ENCODE measurements around the gene CDK18. TPM values are rescaled to one million over a fixed set of nuclear protein-coding genes. Genes with fewer than 3 reads are reported as not detected.

The CDK18 gene
- total and polyA plus RNA-seq, 8 donors: 3.7 to 174 (median 41.3) TPM

DNA sequence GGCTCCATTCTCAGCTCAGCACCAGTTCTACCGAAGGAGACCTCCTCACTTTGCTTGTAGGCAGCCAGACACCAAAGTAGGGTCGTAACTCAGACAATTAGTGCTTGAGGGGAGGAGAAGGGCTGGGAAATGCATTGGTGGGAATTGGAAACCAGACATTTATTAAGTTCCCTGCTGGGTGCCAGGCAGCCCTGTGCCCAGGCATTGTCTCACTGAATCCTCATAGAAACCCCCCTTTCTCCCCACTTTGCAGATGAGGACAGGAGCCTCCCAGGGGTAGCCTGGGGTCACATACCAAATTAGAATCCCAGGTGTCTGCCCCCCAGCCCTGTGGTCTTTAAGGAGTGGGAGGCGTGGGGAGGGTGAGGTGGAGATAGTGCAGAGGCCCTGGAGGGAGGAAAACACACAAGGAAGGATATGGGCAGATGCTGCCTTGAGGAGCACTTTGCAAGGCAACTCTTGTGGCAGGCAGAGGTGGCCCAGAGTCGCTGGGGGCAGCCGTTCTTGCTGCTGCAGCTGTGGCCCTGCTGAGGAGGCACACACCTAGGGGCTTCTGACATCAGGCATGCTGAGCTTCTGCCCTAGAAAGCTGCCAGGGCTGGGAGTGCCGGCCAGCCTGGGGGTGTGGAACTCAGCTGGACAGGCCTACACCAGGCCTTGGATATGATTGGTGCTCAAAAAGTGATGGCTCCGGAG, 29.4 kb downstream of the CDK18 start:
- Histone ChIP-seq H3K9me3 (no peaks in the 10 kb centered on the region), H3K4me1 (peaks cover 11 to 25% (median 15%) of the 10 kb centered on the region in 4 donors), H3K27ac (no peak overlapping the region), H3K36me3 (peaks cover 0 to 28% (median 23%) of the 10 kb centered on the region in 4 donors), H3K27me3 (peaks cover 0 to 1% (median 0%) of the 10 kb centered on the region in 3 donors), H3K4me3 (no peak overlapping the region)
- WGBS, 5 donors: 79 to 91% (median 82%) methylated on average over 5 to 7 of the region's 7 CpGs
- intact Hi-C loops (cut with DNase I; ENCODE audit: low total_unique reads): loop anchor here (10.0 kb wide), 1 partner anchor 51 kb away; no protein-coding TSS in a partner anchor
- no peak for TF ChIP-seq POLR2AphosphoS5 (IDR thresholded peaks at IDR 0.05)
- no peak for TF ChIP-seq POLR2A (IDR thresholded peaks at IDR 0.05)
- TF ChIP-seq EP300 (IDR thresholded peaks at IDR 0.05): no peak
- TF ChIP-seq, protein P1, sequence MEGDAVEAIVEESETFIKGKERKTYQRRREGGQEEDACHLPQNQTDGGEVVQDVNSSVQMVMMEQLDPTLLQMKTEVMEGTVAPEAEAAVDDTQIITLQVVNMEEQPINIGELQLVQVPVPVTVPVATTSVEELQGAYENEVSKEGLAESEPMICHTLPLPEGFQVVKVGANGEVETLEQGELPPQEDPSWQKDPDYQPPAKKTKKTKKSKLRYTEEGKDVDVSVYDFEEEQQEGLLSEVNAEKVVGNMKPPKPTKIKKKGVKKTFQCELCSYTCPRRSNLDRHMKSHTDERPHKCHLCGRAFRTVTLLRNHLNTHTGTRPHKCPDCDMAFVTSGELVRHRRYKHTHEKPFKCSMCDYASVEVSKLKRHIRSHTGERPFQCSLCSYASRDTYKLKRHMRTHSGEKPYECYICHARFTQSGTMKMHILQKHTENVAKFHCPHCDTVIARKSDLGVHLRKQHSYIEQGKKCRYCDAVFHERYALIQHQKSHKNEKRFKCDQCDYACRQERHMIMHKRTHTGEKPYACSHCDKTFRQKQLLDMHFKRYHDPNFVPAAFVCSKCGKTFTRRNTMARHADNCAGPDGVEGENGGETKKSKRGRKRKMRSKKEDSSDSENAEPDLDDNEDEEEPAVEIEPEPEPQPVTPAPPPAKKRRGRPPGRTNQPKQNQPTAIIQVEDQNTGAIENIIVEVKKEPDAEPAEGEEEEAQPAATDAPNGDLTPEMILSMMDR (IDR thresholded peaks at IDR 0.05): no peak
- DNase-seq: no peak

DNA sequence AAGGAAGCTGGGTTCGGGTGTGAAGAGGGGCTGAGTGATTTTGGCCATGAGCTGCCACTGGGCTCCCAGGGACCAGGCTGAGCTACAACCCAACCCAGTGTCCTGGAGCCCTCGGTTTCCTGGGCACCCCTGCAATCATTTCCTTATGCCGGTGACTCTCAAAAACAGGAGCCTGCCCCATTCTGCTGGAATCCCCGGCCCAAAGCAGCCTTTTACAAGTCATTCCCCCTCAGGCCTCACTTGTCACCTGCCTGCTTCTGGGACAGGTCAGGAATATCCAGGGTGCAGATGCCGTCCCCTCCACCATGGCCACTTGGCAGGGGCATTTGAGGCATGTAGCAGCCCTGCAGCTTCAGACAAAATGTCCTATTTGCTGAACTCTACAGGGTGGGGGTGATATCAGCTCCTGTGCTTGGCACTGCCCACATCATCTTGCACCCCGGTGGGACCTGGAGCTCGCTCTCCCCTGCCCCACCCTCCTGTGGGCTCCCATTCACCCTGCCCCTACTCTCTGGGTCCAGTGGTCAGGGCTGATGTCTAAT, 30.0 kb downstream of the CDK18 start:
- 90 to 95% (median 91%) methylated on average over 5 to 7 of the region's 7 CpGs for WGBS, 5 donors
- DNase-seq: no peak
- Histone ChIP-seq H3K9me3 (no peaks in the 10 kb centered on the region), H3K4me3 (no peak overlapping the region), H3K36me3 (peaks cover 0 to 28% (median 23%) of the 10 kb centered on the region in 4 donors), H3K4me1 (peaks cover 4 to 19% (median 9%) of the 10 kb centered on the region in 4 donors), H3K27ac (no peak overlapping the region), H3K27me3 (no peaks in the 10 kb centered on the region)
- TF ChIP-seq EP300 (IDR thresholded peaks at IDR 0.05): no peak
- TF ChIP-seq POLR2A (IDR thresholded peaks at IDR 0.05): no peak
- no peak for TF ChIP-seq POLR2AphosphoS5 (IDR thresholded peaks at IDR 0.05)
- TF ChIP-seq, protein P1 (IDR thresholded peaks at IDR 0.05): no peak
- intact Hi-C loops (cut with DNase I; ENCODE audit: low total_unique reads): loop anchor here (10.0 kb wide), 1 partner anchor 50 kb away; no protein-coding TSS in a partner anchor

DNA sequence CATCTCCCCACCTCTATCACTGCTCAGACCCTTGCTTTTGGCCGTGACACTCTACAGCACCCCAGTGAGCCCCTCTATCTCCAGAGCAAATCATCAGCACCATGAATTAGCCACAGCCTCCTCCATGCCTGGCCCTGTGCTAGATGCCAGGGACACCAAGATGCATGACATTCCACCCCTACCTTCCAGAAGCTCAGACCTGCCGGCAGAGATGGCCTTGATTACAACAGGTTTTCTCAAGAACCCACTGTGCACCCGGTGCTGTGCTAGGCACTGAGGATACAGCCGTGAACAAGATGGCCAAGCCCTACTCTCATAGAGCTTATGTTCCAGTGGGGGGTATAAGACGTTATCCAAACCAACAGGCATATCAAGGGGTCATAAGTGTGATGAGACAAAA, 30.6 kb downstream of the CDK18 start:
- no peak overlapping the region for H3K27ac ChIP-seq
- no peaks in the 10 kb centered on the region for H3K9me3 ChIP-seq
- TF ChIP-seq, protein P1 (IDR thresholded peaks at IDR 0.05): no peak
- no peak for TF ChIP-seq EP300 (IDR thresholded peaks at IDR 0.05)
- TF ChIP-seq POLR2A (IDR thresholded peaks at IDR 0.05): no peak
- no peak for TF ChIP-seq POLR2AphosphoS5 (IDR thresholded peaks at IDR 0.05)
- H3K36me3 ChIP-seq: peaks cover 0 to 23% (median 22%) of the 10 kb centered on the region in 4 donors
- peaks cover 4 to 14% (median 9%) of the 10 kb centered on the region in 4 donors for H3K4me1 ChIP-seq
- no peak overlapping the region for H3K4me3 ChIP-seq
- intact Hi-C loops (cut with DNase I; ENCODE audit: low total_unique reads): loop anchor here (10.0 kb wide), 1 partner anchor 50 kb away; no protein-coding TSS in a partner anchor
- DNase-seq: no peak
- H3K27me3 ChIP-seq: no peaks in the 10 kb centered on the region
- 73 to 85% (median 80%) methylated on average over 3 to 5 of the region's 5 CpGs for WGBS, 5 donors

DNA sequence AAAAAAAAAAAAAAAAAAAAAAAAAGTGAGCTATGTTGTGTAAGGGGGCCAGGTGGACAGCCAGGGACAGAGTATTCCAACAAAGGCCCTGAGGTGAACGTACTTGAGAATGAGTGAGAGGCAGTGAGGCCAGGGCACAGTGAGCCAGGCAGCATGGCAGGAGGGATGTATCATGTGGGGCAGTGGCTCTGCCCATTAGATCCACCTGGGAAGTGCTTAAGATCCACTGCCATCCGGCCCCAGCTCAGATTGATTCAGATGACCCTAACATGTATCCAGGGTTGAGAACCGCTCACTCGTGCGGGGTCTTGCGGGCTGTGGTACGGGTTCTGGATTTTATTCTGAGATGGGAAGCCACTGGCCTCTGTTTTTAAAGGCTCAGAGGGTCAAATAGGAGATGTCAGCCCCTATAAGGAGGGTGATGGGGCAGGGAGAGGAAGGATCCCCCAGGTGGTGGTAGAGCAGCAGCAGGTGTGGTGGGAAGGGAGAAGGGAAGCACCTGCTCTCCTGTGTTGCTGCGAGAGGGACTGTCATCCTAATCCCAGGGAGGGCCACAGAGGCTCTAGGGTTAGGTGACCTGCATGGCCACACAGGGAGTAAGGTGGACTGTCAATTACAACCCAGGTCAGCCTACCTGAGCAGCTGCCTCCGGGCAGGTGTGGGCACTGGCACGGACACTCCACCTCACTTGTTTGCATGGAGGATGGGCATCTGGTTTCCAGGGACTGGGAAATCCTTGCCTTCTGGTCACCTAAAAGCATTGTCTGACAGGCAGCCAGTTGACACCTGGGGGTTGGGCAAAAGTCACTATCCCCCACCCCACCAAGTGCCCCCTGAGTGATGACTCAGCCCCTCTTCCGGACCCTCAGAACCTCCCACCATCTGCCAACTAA, 31.6 kb downstream of the CDK18 start:
- 74 to 82% (median 77%) methylated on average over 9 to 11 of the region's 11 CpGs for WGBS, 5 donors
- no peaks in the 10 kb centered on the region for H3K9me3 ChIP-seq
- no peak overlapping the region for H3K4me3 ChIP-seq
- peaks cover 0 to 13% (median 13%) of the 10 kb centered on the region in 4 donors for H3K36me3 ChIP-seq
- H3K27ac ChIP-seq: no peak overlapping the region
- peaks cover 4 to 14% (median 9%) of the 10 kb centered on the region in 4 donors for H3K4me1 ChIP-seq
- peak; percentile 3 to 26 for DNase-seq
- intact Hi-C loops (cut with DNase I; ENCODE audit: low total_unique reads): loop anchor here (10.0 kb wide), 1 partner anchor 49 kb away; no protein-coding TSS in a partner anchor
- TF ChIP-seq EP300 (IDR thresholded peaks at IDR 0.05) (no peak), POLR2A (IDR thresholded peaks at IDR 0.05) (no peak), POLR2AphosphoS5 (IDR thresholded peaks at IDR 0.05) (no peak)
- TF ChIP-seq, protein P1 (IDR thresholded peaks at IDR 0.05): no peak
- H3K27me3 ChIP-seq: no peaks in the 10 kb centered on the region

Data from stomach (tissue), 9 donors.